ENCODE results near the gene TPST1.
"Not testable (repeated sequence)": the region's sequence is repeated elsewhere in the genome, so short reads cannot be mapped to it uniquely, and the experiment has no call there.

TPST1 gene

DNA sequence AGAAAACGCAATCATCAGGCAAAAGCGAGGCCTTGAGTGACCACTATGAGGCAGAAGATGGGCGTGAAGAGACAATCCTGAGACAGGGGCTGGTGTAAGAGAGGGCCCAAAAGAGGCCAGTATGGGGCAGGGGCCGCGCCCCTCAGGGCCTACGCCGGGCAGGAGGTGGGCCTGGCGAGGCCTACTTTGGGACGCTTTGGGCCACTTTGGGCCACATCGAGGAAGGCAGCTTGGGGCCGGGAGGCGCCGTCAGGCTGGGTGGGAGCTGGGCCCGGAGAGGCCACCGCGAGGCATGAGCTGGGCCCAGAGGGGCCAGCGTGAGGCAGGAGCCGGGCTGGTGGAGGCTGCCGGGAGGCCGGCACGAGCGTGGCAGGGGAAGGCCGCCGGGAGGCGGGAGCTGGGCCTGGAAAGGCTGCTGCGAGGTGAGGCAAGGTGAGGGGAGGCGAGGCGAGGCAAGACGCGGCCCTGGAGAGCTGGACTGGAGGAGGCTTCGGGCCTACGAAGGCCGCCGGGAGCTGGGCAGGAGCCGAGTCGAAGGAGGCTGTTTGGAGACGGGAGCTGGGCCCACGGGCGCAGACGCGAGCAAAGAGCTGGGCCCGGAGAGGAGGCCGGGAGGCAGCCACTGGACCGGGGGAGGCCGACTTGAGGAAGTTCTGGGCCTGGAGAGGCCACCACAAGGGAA is 171.3 kb downstream of the TPST1 start:
- H3K9me3 ChIP-seq (ENCODE audit: insufficient read depth, low read depth, low read length): no peaks in the 10 kb centered on the region
- H3K36me3 ChIP-seq (ENCODE audit: insufficient read depth, low read depth, low read length): 0 out of 2 replicates have a peak, but pooled peaks cover 7% of the 10 kb centered on the region
- no peaks in the 10 kb centered on the region for H3K27me3 ChIP-seq (ENCODE audit: insufficient read depth, low read length)
- H3K27ac ChIP-seq (ENCODE audit: low read length): no peak overlapping the region
- H3K4me1 ChIP-seq (ENCODE audit: insufficient read depth, low read length): no peaks in the 10 kb centered on the region
- H3K9ac ChIP-seq (ENCODE audit: low read depth, low read length): no peak overlapping the region
- H3K4me3 ChIP-seq (ENCODE audit: low read length): no peak overlapping the region

GRCh38 chr7:66377045-66377444 is 171.9 kb downstream of the TPST1 start:
- no peaks in the 10 kb centered on the region for H3K27me3 ChIP-seq (ENCODE audit: insufficient read depth, low read length)
- H3K9ac ChIP-seq (ENCODE audit: low read depth, low read length): no peak overlapping the region
- H3K4me3 ChIP-seq (ENCODE audit: low read length): no peak overlapping the region
- no peaks in the 10 kb centered on the region for H3K9me3 ChIP-seq (ENCODE audit: insufficient read depth, low read depth, low read length)
- H3K4me1 ChIP-seq (ENCODE audit: insufficient read depth, low read length): no peaks in the 10 kb centered on the region
- 0 out of 2 replicates have a peak, but pooled peaks cover 7% of the 10 kb centered on the region for H3K36me3 ChIP-seq (ENCODE audit: insufficient read depth, low read depth, low read length)
- no peak overlapping the region for H3K27ac ChIP-seq (ENCODE audit: low read length)

- no peaks in the 10 kb centered on the region for H3K9me3 ChIP-seq (ENCODE audit: insufficient read depth, low read depth, low read length)
- H3K4me3 ChIP-seq (ENCODE audit: low read length): no peak overlapping the region
- H3K36me3 ChIP-seq (ENCODE audit: insufficient read depth, low read depth, low read length): 0 out of 2 replicates have a peak, but pooled peaks cover 7% of the 10 kb centered on the region
- no peak overlapping the region for H3K9ac ChIP-seq (ENCODE audit: low read depth, low read length)
- H3K27ac ChIP-seq (ENCODE audit: low read length): no peak overlapping the region
- H3K27me3 ChIP-seq (ENCODE audit: insufficient read depth, low read length): no peaks in the 10 kb centered on the region
- H3K4me1 ChIP-seq (ENCODE audit: insufficient read depth, low read length): no peaks in the 10 kb centered on the region
Measured at GRCh38 chr7:66377714-66378113, 172.6 kb downstream of the TPST1 start.

- Histone ChIP-seq H3K36me3 (ENCODE audit: insufficient read depth, low read depth, low read length) (0 out of 2 replicates have a peak, but pooled peaks cover 7% of the 10 kb centered on the region), H3K27ac (ENCODE audit: low read length) (no peak overlapping the region), H3K27me3 (ENCODE audit: insufficient read depth, low read length) (no peaks in the 10 kb centered on the region), H3K9me3 (ENCODE audit: insufficient read depth, low read depth, low read length) (no peaks in the 10 kb centered on the region), H3K4me3 (ENCODE audit: low read length) (no peak overlapping the region), H3K4me1 (ENCODE audit: insufficient read depth, low read length) (no peaks in the 10 kb centered on the region), H3K9ac (ENCODE audit: low read depth, low read length) (no peak overlapping the region)
Measured at GRCh38 chr7:66379542-66380160, 174.5 kb downstream of the TPST1 start.

DNA sequence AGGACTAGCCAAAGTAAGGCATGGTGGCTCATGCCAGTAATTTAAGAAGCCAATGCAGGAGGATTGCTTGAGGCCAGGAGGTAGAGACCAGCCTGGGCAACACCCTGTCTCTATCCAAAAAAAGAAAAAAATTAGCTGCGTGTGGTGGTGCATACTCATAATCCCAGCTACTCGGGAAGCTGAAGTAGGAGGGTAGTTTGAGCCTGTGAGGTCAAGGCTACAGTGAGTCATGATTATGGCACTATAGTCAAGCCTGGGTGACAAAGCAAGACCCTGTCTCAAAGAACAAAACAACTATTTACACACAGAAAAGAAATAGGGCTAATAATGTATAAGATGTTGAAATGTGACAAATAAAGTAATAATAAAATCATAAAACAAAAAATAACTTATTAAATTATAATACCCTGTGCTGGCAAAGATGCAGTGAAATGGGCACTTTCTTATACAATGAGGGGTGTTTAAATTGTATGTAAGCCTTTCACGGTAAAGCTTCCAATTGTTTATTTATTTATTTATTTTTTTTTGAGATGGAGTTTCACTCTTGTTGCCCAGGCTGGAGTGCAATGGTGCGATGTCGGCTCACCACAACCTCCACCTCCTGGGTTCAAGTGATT is 175.2 kb downstream of the TPST1 start:
- Histone ChIP-seq H3K4me3 (ENCODE audit: low read length) (no peak overlapping the region), H3K27me3 (ENCODE audit: insufficient read depth, low read length) (no peaks in the 10 kb centered on the region), H3K9ac (ENCODE audit: low read depth, low read length) (no peak overlapping the region), H3K4me1 (ENCODE audit: insufficient read depth, low read length) (no peaks in the 10 kb centered on the region), H3K9me3 (ENCODE audit: insufficient read depth, low read depth, low read length) (no peaks in the 10 kb centered on the region), H3K27ac (ENCODE audit: low read length) (no peak overlapping the region), H3K36me3 (ENCODE audit: insufficient read depth, low read depth, low read length) (0 out of 2 replicates have a peak, but pooled peaks cover 7% of the 10 kb centered on the region)

DNA sequence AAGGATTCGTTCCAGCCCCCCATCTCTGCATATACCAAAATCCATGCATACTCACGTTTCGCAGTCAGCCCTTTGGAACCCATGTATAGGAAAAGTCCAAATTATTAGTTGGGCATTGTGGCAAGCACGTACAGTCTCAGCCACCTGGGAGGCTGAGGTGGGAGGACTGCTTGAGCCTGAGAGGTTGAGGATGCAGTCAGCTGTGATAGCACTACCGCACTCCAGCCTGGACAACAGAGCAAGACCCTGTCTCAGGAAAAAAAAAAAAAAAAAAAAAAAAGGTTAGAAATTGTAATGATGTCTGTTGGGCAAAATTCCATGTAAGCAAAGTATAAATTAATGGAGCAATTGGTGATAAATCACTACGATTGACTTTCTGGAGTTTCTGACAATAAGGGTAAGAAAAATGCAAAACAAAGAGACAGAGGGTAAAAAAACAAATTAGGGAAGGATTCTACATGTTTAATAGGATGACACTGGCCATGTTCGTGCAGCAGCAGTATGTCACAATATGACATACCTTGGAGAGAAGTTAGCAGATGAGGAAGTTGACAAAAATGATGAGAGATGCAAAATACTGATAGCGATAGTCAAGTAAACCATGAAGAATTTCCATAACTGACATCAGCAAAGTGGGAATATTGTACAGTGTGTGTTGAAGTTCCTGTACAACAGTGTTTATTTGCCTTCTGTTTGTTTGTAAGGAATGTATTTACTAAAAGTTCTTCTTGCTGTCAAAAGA is 177.2 kb downstream of the TPST1 start:
- not testable (repeated sequence) for H3K36me3 ChIP-seq (ENCODE audit: insufficient read depth, low read depth, low read length); H3K27me3 ChIP-seq (ENCODE audit: insufficient read depth, low read length); H3K4me3 ChIP-seq (ENCODE audit: low read length); H3K9ac ChIP-seq (ENCODE audit: low read depth, low read length); H3K27ac ChIP-seq (ENCODE audit: low read length); H3K4me1 ChIP-seq (ENCODE audit: insufficient read depth, low read length); H3K9me3 ChIP-seq (ENCODE audit: insufficient read depth, low read depth, low read length)

GRCh38 chr7:66385191-66385905 is 180.2 kb downstream of the TPST1 start:
- not testable (repeated sequence) for H3K27me3 ChIP-seq (ENCODE audit: insufficient read depth, low read length); H3K9ac ChIP-seq (ENCODE audit: low read depth, low read length); H3K27ac ChIP-seq (ENCODE audit: low read length); H3K36me3 ChIP-seq (ENCODE audit: insufficient read depth, low read depth, low read length); H3K4me1 ChIP-seq (ENCODE audit: insufficient read depth, low read length); H3K4me3 ChIP-seq (ENCODE audit: low read length); H3K9me3 ChIP-seq (ENCODE audit: insufficient read depth, low read depth, low read length)

- not testable (repeated sequence) for H3K4me1 ChIP-seq (ENCODE audit: insufficient read depth, low read length); H3K9me3 ChIP-seq (ENCODE audit: insufficient read depth, low read depth, low read length); H3K4me3 ChIP-seq (ENCODE audit: low read length); H3K9ac ChIP-seq (ENCODE audit: low read depth, low read length); H3K36me3 ChIP-seq (ENCODE audit: insufficient read depth, low read depth, low read length); H3K27me3 ChIP-seq (ENCODE audit: insufficient read depth, low read length); H3K27ac ChIP-seq (ENCODE audit: low read length)
Measured at GRCh38 chr7:66395128-66395571, 190.0 kb downstream of the TPST1 start.

DNA sequence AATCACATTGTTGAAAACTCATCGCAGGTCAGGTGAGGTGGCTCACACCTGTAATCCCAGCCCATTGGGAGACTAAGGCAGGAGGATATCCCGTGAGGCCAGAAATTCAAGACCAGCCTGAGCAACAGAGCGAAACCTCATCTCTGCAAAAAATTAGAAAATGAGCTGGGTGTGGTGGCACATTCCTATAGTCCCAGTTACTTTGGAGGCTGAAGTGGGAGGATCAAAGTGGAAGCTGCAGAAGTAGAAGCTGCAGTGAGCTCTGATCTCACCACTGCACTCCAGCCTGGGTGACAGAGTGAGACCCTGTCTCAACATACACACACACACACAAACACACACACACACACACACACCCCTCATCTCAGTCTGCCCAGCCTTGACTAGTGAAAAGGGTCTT is 190.9 kb downstream of the TPST1 start:
- not testable (repeated sequence) for H3K27me3 ChIP-seq (ENCODE audit: insufficient read depth, low read length); H3K9me3 ChIP-seq (ENCODE audit: insufficient read depth, low read depth, low read length); H3K9ac ChIP-seq (ENCODE audit: low read depth, low read length); H3K27ac ChIP-seq (ENCODE audit: low read length); H3K4me1 ChIP-seq (ENCODE audit: insufficient read depth, low read length); H3K4me3 ChIP-seq (ENCODE audit: low read length)
- H3K36me3 ChIP-seq (ENCODE audit: insufficient read depth, low read depth, low read length): peaks cover 11% of the 10 kb centered on the region; the same call in 1 of the 2 replicates

DNA sequence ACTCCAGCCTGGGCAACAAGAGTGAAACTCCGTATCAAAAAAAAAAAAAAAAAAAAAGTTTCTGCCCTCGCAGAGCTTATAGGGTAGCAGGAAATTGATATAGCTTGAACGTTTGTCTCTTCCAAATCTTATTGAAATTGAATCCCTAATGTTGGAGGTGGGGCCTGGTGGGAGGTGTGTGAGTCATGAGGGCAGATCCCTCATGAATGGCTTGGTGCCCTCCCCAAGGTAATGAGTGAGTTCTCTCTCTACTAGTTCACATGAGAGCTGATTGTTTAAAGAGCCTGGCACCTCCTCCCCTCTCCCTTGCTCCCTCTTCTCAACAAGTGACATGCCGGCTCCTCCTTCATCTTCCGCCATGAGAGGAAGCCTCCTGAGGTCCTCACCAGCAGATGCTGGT is 193.7 kb downstream of the TPST1 start:
- not testable (repeated sequence) for H3K9ac ChIP-seq (ENCODE audit: low read depth, low read length); H3K4me1 ChIP-seq (ENCODE audit: insufficient read depth, low read length); H3K27ac ChIP-seq (ENCODE audit: low read length); H3K9me3 ChIP-seq (ENCODE audit: insufficient read depth, low read depth, low read length); H3K4me3 ChIP-seq (ENCODE audit: low read length); H3K27me3 ChIP-seq (ENCODE audit: insufficient read depth, low read length)
- H3K36me3 ChIP-seq (ENCODE audit: insufficient read depth, low read depth, low read length): peaks cover 11% of the 10 kb centered on the region; the same call in 1 of the 2 replicates

- Histone ChIP-seq H3K27ac (ENCODE audit: low read length) (no peak overlapping the region), H3K27me3 (ENCODE audit: insufficient read depth, low read length) (no peaks in the 10 kb centered on the region), H3K4me1 (ENCODE audit: insufficient read depth, low read length) (no peaks in the 10 kb centered on the region), H3K9me3 (ENCODE audit: insufficient read depth, low read depth, low read length) (no peaks in the 10 kb centered on the region), H3K36me3 (ENCODE audit: insufficient read depth, low read depth, low read length) (peaks cover 11% of the 10 kb centered on the region; the same call in 1 of the 2 replicates), H3K4me3 (ENCODE audit: low read length) (no peak overlapping the region), H3K9ac (ENCODE audit: low read depth, low read length) (no peak overlapping the region)
Measured at GRCh38 chr7:66399566-66399965, 194.4 kb downstream of the TPST1 start.
